ENCODE measurements around the gene COLEC12.

The COLEC12 gene

GRCh38 chr18:427005-427404 lies 73.5 kb downstream of the COLEC12 start:
- Histone ChIP-seq H3K9me3 (no peaks in the 10 kb centered on the region), H3K4me1 (no peaks in the 10 kb centered on the region), H3K4me3 (ENCODE audit: low read depth, low read length) (no peak overlapping the region), H3K36me3 (no peaks in the 10 kb centered on the region), H3K27me3 (no peaks in the 10 kb centered on the region)
- DNase-seq = no peak
- TF ChIP-seq, protein P1, sequence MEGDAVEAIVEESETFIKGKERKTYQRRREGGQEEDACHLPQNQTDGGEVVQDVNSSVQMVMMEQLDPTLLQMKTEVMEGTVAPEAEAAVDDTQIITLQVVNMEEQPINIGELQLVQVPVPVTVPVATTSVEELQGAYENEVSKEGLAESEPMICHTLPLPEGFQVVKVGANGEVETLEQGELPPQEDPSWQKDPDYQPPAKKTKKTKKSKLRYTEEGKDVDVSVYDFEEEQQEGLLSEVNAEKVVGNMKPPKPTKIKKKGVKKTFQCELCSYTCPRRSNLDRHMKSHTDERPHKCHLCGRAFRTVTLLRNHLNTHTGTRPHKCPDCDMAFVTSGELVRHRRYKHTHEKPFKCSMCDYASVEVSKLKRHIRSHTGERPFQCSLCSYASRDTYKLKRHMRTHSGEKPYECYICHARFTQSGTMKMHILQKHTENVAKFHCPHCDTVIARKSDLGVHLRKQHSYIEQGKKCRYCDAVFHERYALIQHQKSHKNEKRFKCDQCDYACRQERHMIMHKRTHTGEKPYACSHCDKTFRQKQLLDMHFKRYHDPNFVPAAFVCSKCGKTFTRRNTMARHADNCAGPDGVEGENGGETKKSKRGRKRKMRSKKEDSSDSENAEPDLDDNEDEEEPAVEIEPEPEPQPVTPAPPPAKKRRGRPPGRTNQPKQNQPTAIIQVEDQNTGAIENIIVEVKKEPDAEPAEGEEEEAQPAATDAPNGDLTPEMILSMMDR (IDR thresholded peaks at IDR 0.05; ENCODE audit: low read depth, low read length) = no peak

DNA sequence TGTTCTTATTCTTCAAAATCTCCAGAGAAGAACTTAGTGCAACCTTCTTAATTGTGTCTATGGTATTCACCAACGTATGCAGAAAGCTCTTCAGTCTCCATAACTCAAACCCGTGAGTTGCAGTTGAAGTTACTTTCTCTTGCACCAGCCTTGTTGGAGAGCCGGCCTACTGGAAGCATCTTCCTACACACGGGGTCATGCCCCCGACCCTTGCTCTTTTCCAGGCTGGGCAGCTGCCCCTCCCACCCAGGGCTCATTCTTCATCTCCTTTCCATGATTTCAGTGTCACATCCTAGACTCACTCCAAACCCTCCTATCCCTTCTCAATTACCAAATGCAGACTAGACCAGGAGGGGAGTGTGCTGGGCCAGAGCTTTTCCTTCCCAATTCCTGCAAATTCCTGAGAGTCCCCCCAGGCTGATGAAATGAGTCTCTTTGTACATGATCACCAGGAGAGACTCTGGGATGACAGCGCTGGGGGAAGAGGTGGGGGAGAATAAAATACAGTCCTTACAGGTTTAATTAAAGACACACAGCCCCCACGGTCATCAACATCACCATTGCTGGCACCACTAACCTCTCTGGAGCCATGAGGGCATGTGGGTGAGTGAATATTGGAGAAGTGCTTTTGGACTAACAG lies 75.3 kb downstream of the COLEC12 start:
- H3K4me1 ChIP-seq = 0 out of 2 replicates have a peak, but pooled peaks cover 3% of the 10 kb centered on the region
- H3K9me3 ChIP-seq = no peaks in the 10 kb centered on the region

DNA sequence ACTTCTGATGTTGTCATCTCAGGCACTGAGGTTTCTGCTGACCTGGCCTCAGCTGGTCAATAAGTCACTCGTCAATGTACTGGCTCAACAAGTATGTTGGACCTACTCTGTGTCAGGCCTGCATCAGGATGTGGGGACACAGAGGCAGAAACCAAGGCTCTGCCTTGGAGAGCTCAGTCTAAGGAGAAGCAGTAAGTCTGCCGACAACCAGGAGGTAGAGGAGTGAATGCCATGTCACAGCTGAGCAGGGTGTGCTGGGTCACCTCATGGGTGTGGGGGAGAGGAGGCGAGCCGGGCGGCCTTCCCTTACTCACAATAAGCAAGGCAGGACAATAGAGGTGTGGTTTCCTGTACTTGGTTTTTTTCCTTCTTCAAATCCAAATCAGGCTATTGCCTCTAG lies 75.8 kb downstream of the COLEC12 start:
- no peaks in the 10 kb centered on the region for H3K9me3 ChIP-seq
- H3K27me3 ChIP-seq = no peaks in the 10 kb centered on the region
- no peak overlapping the region for H3K4me3 ChIP-seq (ENCODE audit: low read depth, low read length)
- no peaks in the 10 kb centered on the region for H3K36me3 ChIP-seq
- 0 out of 2 replicates have a peak, but pooled peaks cover 3% of the 10 kb centered on the region for H3K4me1 ChIP-seq
- no peak for DNase-seq
- TF ChIP-seq, protein P1 (IDR thresholded peaks at IDR 0.05; ENCODE audit: low read depth, low read length) = no peak

More for the DNA sequence above, 75.3 kb downstream of the COLEC12 start:
- TF ChIP-seq, protein P1 (IDR thresholded peaks at IDR 0.05; ENCODE audit: low read depth, low read length) = no peak
- Histone ChIP-seq H3K4me3 (ENCODE audit: low read depth, low read length) (no peak overlapping the region), H3K27me3 (no peaks in the 10 kb centered on the region), H3K36me3 (no peaks in the 10 kb centered on the region)
- DNase-seq = no peak

DNA sequence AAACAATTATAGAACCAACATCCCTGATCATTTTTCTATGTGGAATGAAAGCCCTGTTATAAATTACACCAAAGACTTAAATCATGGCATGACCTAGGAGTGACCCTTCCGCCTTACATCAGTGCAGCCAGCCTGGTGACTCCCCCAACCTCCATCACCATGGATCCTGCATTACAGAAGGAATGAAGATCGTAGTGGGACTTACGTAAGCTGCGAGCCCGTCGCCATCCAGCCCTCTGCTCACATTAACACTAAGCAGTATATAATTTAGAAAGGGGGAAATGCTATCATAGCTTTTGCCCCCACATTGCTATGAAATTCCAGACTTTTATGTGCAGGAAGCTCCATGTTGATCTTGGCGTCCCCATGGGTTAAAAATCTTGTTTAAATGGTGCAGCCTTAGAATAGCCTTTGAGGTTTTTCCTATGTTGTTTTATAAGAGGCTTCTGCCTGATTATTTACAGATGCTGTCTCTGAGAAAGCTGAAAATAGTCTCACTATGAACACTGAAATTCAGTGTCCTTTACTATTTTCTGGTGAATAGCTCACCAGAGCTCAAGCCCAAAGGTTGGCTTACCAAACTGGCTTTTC lies 76.3 kb downstream of the COLEC12 start:
- Histone ChIP-seq H3K9me3 (no peaks in the 10 kb centered on the region), H3K27me3 (no peaks in the 10 kb centered on the region), H3K36me3 (no peaks in the 10 kb centered on the region), H3K4me3 (ENCODE audit: low read depth, low read length) (no peak overlapping the region), H3K4me1 (0 out of 2 replicates have a peak, but pooled peaks cover 3% of the 10 kb centered on the region)
- TF ChIP-seq, protein P1 (IDR thresholded peaks at IDR 0.05; ENCODE audit: low read depth, low read length) = no peak
- no peak for DNase-seq

GRCh38 chr18:422966-423365 lies 77.5 kb downstream of the COLEC12 start:
- TF ChIP-seq, protein P1 (IDR thresholded peaks at IDR 0.05; ENCODE audit: low read depth, low read length) = no peak
- Histone ChIP-seq H3K9me3 (no peaks in the 10 kb centered on the region), H3K4me1 (0 out of 2 replicates have a peak, but pooled peaks cover 3% of the 10 kb centered on the region), H3K4me3 (ENCODE audit: low read depth, low read length) (no peak overlapping the region), H3K36me3 (no peaks in the 10 kb centered on the region), H3K27me3 (no peaks in the 10 kb centered on the region)
- DNase-seq = no peak
